Sigmoid colon (tissue), 4 donors: Measurements from ENCODE around the gene DCTN3.

ENCODE experiments used
- CTCF ChIP-seq, 4 experiments: fragments of 450-650 bp in 3 of 4; fragments of 200-600 bp in 1 of 4; IDR thresholded peaks; one replicate each; pipeline ENCODE4 v1.5.1; 2016 to 2019; ENCODE audit warnings: antibody characterized with exemption in 4 of 4, mild to moderate bottlenecking in 3 of 4, moderate library complexity in 2 of 4
- EP300 ChIP-seq, 4 donors: sonication (generic); formaldehyde crosslinking; IDR thresholded peaks; one replicate each; pipeline ENCODE4 v1.6.1; 2017; ENCODE audit warnings: antibody characterized with exemption in 4 of 4
- POLR2A ChIP-seq, 2 donors: fragments of 450-650 bp; IDR thresholded peaks; one replicate each; pipeline ENCODE4 v1.6.1; 2016; ENCODE audit warnings: antibody characterized with exemption in 2 of 2, mild to moderate bottlenecking in 2 of 2, moderate library complexity in 2 of 2
- POLR2AphosphoS5 ChIP-seq, 4 donors: sonication (generic); formaldehyde crosslinking; IDR thresholded peaks; one replicate each; pipeline ENCODE4 v1.6.1; 2017; ENCODE audit warnings: antibody characterized with exemption in 4 of 4

DNA sequence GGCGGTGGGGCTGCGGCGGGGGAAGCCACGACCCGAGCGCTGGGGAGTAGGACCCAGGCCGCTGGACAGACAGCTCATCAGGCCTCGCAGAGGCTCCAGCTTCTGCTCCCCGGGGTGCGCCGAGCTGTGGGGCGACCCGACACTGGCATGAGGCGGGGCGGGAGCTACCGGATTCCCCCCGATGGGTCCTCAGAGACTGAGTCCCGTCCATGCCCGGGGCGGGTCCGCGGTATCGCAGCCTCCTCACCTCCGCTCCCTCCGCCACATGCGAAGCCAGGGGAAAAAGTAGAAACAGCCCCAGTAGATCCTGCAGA, 44.7 kb upstream of the DCTN3 start:
- TF ChIP-seq POLR2A (IDR thresholded peaks at IDR 0.05): peak in 1 of 2 donors; percentile 9
- TF ChIP-seq EP300 (IDR thresholded peaks at IDR 0.05): no peak
- no peak for TF ChIP-seq CTCF (IDR thresholded peaks at IDR 0.05)
- TF ChIP-seq POLR2AphosphoS5 (IDR thresholded peaks at IDR 0.05): peak in 1 of 4 donors; percentile 15
